OCI-LY3 (cell line): ENCODE data around the gene MOB3B.

Experiments used
- EZH2phosphoT487 ChIP-seq: fragments of 200-600 bp; shearing (Covaris generic); IDR thresholded peaks from 2 replicates; pipeline ENCODE4 v1.6.1; 2018; ENCODE audit warnings: antibody characterized with exemption, mixed run types, low read depth
- TF ChIP-seq, protein P1 (sequence below): fragments of 200-600, 300-600 bp; sonication (generic); IDR thresholded peaks from 2 replicates; pipeline ENCODE4 v1.5.1; 2014; ENCODE audit warnings: antibody characterized with exemption, low read length, low read depth

DNA sequence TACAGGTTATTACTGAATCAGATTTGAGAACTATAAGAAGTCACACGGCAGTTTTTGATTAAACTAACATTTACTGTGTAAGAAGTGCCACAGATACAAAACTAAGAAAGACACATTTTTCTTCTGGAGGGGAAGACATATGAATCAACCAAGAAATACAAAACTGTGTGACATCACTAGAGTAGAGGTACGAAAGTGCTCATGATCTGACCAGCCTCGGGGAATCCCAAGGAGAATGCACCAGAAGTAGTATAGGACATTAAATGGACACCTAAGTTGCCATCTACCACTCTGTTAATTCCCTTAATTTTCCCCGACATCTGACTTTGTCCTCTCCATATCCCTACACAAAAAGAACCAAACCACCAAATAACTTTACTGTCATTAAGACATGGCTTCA lies 10.8 kb downstream of the MOB3B start:
- TF ChIP-seq, protein P1, sequence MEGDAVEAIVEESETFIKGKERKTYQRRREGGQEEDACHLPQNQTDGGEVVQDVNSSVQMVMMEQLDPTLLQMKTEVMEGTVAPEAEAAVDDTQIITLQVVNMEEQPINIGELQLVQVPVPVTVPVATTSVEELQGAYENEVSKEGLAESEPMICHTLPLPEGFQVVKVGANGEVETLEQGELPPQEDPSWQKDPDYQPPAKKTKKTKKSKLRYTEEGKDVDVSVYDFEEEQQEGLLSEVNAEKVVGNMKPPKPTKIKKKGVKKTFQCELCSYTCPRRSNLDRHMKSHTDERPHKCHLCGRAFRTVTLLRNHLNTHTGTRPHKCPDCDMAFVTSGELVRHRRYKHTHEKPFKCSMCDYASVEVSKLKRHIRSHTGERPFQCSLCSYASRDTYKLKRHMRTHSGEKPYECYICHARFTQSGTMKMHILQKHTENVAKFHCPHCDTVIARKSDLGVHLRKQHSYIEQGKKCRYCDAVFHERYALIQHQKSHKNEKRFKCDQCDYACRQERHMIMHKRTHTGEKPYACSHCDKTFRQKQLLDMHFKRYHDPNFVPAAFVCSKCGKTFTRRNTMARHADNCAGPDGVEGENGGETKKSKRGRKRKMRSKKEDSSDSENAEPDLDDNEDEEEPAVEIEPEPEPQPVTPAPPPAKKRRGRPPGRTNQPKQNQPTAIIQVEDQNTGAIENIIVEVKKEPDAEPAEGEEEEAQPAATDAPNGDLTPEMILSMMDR, result no peak
- no peak for TF ChIP-seq EZH2phosphoT487
